Panc1 (cell line): ENCODE measurements around the gene SLC2A11. TPM values are rescaled to one million over a fixed set of nuclear protein-coding genes. Genes with fewer than 3 reads are reported as not detected.

Experiments
- ATAC-seq: fragments of 200-7000 bp; cut with Tn5 transposase; 2 replicates; pipeline ENCODE4 v1.9.1; 2020; ENCODE audit warnings: mild to moderate bottlenecking, moderate library complexity
- BruUV-seq: library from RNA; stranded (reverse); fragments of 400-500 nt; replicated peaks from 2 replicates; lab custom pipeline; 2021; lab: Mats Ljungman, UMichigan
- CTCF ChIA-PET: fragments of 300-600 bp; sonication (Branson Sonifier 250); formaldehyde crosslinking; loops from one replicate; lab custom pipeline; 2022; ENCODE audit warnings: antibody characterized with exemption; lab: Charles Lee
- POLR2A ChIA-PET: fragments of 300-600 bp; sonication (Branson Sonifier 250); formaldehyde crosslinking; loops from one replicate; lab custom pipeline; 2022; ENCODE audit warnings: antibody characterized with exemption; lab: Charles Lee
- DNase-seq: peaks from one replicate; pipeline ENCODE4 v3.0.0-alpha.2; 2010; ENCODE audit warnings: low read depth, low spot score
- H3K27ac ChIP-seq: 2 replicates; pipeline ENCODE4 v1.5.1; 2011; ENCODE audit warnings: mild to moderate bottlenecking, low read length, inconsistent platforms
- H3K27me3 ChIP-seq: fragments of 200-500 bp; sonication (Bioruptor generic); 2 replicates; pipeline ENCODE4 v1.6.0; 2014; ENCODE audit warnings: low read length, inconsistent platforms; ENCODE audit not compliant: control insufficient read depth, insufficient read depth
- H3K36me3 ChIP-seq: fragments of 200-500 bp; sonication (Bioruptor generic); 2 replicates; pipeline ENCODE4 v1.5.1; 2014; ENCODE audit warnings: inconsistent platforms, mild to moderate bottlenecking, low read length, moderate library complexity; ENCODE audit not compliant: control insufficient read depth, insufficient read depth
- H3K4me1 ChIP-seq: 2 replicates; pipeline ENCODE4 v1.5.1; 2011; ENCODE audit warnings: inconsistent platforms, mild to moderate bottlenecking, low read length, moderate library complexity; ENCODE audit not compliant: control insufficient read depth, insufficient read depth
- H3K4me3 ChIP-seq, 2 experiments: 2 replicates each; pipeline ENCODE4 v1.5.1; 2011 to 2012; ENCODE audit warnings: low read depth in 2 of 2, low read length in 2 of 2, mild to moderate bottlenecking in 2 of 2, inconsistent platforms in 1 of 2, moderate library complexity in 1 of 2
- H3K9me3 ChIP-seq: fragments of 200-500 bp; sonication (Bioruptor generic); 2 replicates; pipeline ENCODE4 v1.5.1; 2014; ENCODE audit warnings: low read depth, mild to moderate bottlenecking, inconsistent platforms, low read length, moderate library complexity; ENCODE audit not compliant: control insufficient read depth, insufficient read depth
- POLR2AphosphoS5 ChIP-seq: IDR thresholded peaks from 2 replicates; pipeline ENCODE4 v1.6.1; 2012; ENCODE audit warnings: mild to moderate bottlenecking, low read depth, low read length, moderate library complexity
- SIN3A ChIP-seq: IDR thresholded peaks from 2 replicates; pipeline ENCODE4 v1.6.1; 2012; ENCODE audit warnings: low read depth, mild to moderate bottlenecking, low read length, moderate library complexity, borderline replicate concordance; ENCODE audit not compliant: insufficient read depth
- TCF7L2 ChIP-seq: IDR thresholded peaks from 2 replicates; pipeline ENCODE4 v1.6.1; 2011; ENCODE audit warnings: mild to moderate bottlenecking, low read depth, low read length, inconsistent platforms
- in situ Hi-C: cut with HindIII; loops from 2 replicates; pipeline ENCODE4 v1.10.0; 2016; ENCODE audit warnings: low sequenced_read_pairs, low pct_unique_long_range_greater_than_20kb
- intact Hi-C: fragments of 100-400 bp; cut with micrococcal nuclease; formaldehyde crosslinking; loops from one replicate; pipeline ENCODE4 v1.10.0; 2022; ENCODE audit not compliant: unreplicated experiment
- total RNA-seq: library from RNA; stranded (reverse); gene quantifications from one replicate; pipeline ENCODE4 v1.2.1, GENCODE V29; 2021; ENCODE audit not compliant: unreplicated experiment
- TF ChIP-seq, protein P1 (sequence below): fragments of 450-650 bp; IDR thresholded peaks from 2 replicates; pipeline ENCODE4 v1.5.1; 2017; ENCODE audit warnings: mild to moderate bottlenecking
- TF ChIP-seq, protein P2 (sequence below), 2 experiments: IDR thresholded peaks; 2 replicates each; pipeline ENCODE4 v1.6.1; 2011 to 2012; ENCODE audit warnings: low read depth in 2 of 2, control low read depth in 1 of 2, low read length in 1 of 2, mild to moderate bottlenecking in 1 of 2, moderate library complexity in 1 of 2; ENCODE audit not compliant: insufficient read depth in 1 of 2

SLC2A11 gene
- total RNA-seq, 1 experiment from 2014 or later = 33.8 TPM

GRCh38 chr22:23877566-23877965 lies 19.9 kb downstream of the SLC2A11 start:
- BruUV-seq = no TSS peak
- Histone ChIP-seq H3K27ac (no peak overlapping the region), H3K4me3 (no peak overlapping the region), H3K36me3 (no peaks in the 10 kb centered on the region; the same call in 1 of the 2 replicates), H3K27me3 (no peaks in the 10 kb centered on the region), H3K4me1 (no peaks in the 10 kb centered on the region), H3K9me3 (no peaks in the 10 kb centered on the region)
- CTCF ChIA-PET = no interaction called here
- no peak for ATAC-seq
- in situ Hi-C loops (no loop called here), intact Hi-C loops (no loop called here)
- POLR2A ChIA-PET = no interaction called here
- no peak for TF ChIP-seq POLR2AphosphoS5
- no peak for TF ChIP-seq SIN3A
- TF ChIP-seq TCF7L2 = no peak
- TF ChIP-seq, protein P1, sequence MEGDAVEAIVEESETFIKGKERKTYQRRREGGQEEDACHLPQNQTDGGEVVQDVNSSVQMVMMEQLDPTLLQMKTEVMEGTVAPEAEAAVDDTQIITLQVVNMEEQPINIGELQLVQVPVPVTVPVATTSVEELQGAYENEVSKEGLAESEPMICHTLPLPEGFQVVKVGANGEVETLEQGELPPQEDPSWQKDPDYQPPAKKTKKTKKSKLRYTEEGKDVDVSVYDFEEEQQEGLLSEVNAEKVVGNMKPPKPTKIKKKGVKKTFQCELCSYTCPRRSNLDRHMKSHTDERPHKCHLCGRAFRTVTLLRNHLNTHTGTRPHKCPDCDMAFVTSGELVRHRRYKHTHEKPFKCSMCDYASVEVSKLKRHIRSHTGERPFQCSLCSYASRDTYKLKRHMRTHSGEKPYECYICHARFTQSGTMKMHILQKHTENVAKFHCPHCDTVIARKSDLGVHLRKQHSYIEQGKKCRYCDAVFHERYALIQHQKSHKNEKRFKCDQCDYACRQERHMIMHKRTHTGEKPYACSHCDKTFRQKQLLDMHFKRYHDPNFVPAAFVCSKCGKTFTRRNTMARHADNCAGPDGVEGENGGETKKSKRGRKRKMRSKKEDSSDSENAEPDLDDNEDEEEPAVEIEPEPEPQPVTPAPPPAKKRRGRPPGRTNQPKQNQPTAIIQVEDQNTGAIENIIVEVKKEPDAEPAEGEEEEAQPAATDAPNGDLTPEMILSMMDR = no peak
- TF ChIP-seq, protein P2, sequence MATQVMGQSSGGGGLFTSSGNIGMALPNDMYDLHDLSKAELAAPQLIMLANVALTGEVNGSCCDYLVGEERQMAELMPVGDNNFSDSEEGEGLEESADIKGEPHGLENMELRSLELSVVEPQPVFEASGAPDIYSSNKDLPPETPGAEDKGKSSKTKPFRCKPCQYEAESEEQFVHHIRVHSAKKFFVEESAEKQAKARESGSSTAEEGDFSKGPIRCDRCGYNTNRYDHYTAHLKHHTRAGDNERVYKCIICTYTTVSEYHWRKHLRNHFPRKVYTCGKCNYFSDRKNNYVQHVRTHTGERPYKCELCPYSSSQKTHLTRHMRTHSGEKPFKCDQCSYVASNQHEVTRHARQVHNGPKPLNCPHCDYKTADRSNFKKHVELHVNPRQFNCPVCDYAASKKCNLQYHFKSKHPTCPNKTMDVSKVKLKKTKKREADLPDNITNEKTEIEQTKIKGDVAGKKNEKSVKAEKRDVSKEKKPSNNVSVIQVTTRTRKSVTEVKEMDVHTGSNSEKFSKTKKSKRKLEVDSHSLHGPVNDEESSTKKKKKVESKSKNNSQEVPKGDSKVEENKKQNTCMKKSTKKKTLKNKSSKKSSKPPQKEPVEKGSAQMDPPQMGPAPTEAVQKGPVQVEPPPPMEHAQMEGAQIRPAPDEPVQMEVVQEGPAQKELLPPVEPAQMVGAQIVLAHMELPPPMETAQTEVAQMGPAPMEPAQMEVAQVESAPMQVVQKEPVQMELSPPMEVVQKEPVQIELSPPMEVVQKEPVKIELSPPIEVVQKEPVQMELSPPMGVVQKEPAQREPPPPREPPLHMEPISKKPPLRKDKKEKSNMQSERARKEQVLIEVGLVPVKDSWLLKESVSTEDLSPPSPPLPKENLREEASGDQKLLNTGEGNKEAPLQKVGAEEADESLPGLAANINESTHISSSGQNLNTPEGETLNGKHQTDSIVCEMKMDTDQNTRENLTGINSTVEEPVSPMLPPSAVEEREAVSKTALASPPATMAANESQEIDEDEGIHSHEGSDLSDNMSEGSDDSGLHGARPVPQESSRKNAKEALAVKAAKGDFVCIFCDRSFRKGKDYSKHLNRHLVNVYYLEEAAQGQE (IDR thresholded peaks at IDR 0.05; ENCODE audit: insufficient read depth in 1 of 2, low read depth in 2 of 2, low read length in 1 of 2) = no peak
- DNase-seq = no peak

- no peak for DNase-seq
- intact Hi-C loops = no loop called here
- Histone ChIP-seq H3K4me1 (no peaks in the 10 kb centered on the region), H3K27me3 (no peaks in the 10 kb centered on the region), H3K27ac (no peak overlapping the region), H3K36me3 (no peaks in the 10 kb centered on the region; the same call in 1 of the 2 replicates), H3K9me3 (no peaks in the 10 kb centered on the region), H3K4me3 (no peak overlapping the region)
- CTCF ChIA-PET = no interaction called here
- in situ Hi-C loops = no loop called here
- no TSS peak for BruUV-seq
- ATAC-seq = no peak
- TF ChIP-seq POLR2AphosphoS5 = no peak
- TF ChIP-seq TCF7L2 = no peak
- TF ChIP-seq, protein P2 (IDR thresholded peaks at IDR 0.05; ENCODE audit: insufficient read depth in 1 of 2, low read depth in 2 of 2, low read length in 1 of 2) = no peak
- TF ChIP-seq, protein P1 = no peak
- no peak for TF ChIP-seq SIN3A
- POLR2A ChIA-PET = no interaction called here
Measured at GRCh38 chr22:23878219-23878618, 20.5 kb downstream of the SLC2A11 start.
